ENCODE results near the gene CIDEB.
"Not testable (repeated sequence)": the region's sequence is repeated elsewhere in the genome, so short reads cannot be mapped to it uniquely, and the experiment has no call there.

Gene CIDEB, protein sequence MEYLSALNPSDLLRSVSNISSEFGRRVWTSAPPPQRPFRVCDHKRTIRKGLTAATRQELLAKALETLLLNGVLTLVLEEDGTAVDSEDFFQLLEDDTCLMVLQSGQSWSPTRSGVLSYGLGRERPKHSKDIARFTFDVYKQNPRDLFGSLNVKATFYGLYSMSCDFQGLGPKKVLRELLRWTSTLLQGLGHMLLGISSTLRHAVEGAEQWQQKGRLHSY

DNA sequence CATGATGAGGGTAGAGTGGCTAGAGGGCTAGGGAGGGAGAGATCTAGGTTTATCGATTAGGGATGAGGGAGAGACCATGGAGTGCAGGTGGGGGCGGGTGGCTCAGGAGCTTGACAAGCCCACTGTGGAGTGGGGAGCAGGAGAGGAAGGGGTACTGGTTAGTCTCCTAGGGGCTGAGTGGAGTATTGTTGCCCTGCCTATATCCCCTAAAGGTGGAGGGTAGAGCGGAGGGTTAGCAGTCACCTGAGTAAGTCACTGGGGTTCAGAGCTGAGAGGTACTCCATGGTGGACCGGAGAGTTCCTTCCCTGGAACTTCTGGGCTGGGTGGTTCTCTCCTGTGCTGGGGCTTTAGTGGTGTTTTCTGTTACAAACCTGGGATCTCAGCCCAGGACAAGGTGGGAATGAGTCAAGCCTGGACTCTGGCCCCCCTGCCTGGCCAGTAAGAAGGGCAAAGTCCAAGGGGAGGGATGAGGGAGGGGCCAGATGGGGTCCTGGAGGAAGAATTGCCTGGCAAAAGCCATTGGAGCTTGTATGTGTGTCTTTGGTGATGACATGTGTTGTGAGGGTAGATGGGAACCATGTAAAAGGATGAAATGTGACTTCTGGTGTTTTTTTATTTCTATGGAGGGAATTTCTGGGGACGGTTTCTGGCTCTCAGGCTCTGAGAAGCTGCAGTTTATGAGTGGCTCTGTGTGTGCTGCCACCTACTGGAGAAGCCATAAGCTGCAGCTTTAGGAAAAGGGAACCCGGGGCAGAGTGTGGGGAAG is at the start of gene CIDEB:
TSS of gene CIDEB (minus strand) at position 403 of the 767 bp plus-strand sequence. CDS start at position 284, 119 bp downstream.
- no peak for DNase-seq

GRCh38 chr14:24356208-24356607 is 48.4 kb upstream of the CIDEB start:
- no peak for DNase-seq

DNA sequence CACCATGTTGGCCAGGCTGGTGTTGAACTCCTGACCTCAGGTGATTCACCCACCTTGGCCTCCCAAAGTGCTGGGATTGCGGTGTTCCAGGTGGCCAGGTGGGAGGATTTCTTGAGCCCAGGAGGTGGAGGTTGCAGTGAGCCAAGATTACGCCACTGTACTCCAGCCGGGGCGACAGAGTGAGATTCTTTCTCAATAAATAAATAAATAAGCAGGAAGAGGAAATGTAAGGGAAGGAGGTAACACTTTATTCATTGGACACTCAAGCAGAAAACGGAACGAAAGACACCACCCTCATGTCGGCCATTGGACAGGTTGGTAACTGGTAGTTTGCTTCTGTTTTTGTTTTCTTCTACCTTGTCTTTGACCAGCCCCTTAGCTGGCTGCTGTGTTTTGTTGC is 47.2 kb upstream of the CIDEB start:
- DNase-seq, result no peak

DNA sequence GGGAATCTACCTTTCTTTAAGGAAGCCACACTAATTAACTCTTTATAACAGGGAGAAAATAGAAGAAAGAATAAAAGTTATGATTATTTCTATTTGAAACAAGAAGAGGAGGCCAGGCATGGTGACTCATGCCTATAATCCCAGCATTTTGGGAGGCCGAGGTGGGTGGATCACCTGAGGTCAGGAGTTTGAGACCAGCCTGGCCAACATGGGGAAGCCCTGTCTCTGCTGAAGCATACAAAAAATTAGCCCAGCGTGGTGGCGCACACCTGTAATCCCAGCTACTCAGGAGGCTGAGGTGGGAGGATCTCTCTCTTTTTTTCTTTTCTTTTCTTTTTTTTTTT is 46.7 kb upstream of the CIDEB start:
- not testable (repeated sequence) for DNase-seq

GRCh38 chr14:24353559-24354481 is 46.0 kb upstream of the CIDEB start:
- DNase-seq, result no peak

DNA sequence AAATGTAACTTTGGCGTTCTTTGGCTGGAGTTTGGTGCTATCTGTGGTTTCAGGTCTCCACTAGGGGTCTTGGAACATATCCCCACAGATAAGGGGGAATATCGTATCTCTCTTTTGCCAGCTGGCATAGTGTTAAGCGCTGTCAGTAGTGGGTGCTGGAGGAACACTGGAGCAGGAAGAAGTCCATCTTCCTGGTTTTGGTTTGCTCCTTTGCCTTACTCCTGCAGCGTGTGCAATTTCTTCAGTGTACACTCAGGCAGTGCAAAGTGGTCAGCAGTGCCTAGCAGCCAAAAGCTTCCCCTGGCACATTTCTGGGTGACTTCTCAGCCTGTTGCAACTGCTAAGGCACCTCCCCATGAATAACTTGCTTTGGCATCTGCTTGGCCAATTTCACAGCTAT is 43.7 kb upstream of the CIDEB start:
- no peak for DNase-seq

DNA sequence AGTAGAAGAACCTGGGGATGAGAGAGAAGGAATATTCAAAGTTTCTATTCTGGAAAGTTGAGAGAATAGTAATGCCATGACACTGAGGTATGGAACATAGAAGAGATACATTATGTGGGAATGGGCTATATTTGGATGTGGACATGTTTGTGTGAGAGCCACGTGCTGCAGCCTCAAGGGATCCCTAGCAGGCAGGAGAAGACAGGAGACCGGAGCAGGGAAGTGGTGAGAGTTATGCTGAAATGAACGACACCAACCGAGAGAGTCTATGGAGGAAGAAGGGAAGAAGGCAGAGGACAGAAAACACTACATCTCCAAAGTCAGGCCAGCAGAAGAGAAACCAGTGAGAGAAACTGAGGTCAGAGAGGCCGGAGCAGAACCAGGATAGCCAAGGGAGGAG is 42.0 kb upstream of the CIDEB start:
- no peak for DNase-seq

- DNase-seq, result no peak
These were observed 40.4 kb upstream of the CIDEB start for GRCh38 chr14:24348186-24348585.

GRCh38 chr14:24347134-24347533 is 39.4 kb upstream of the CIDEB start:
- DNase-seq, result no peak

- no peak for DNase-seq
These were observed 36.3 kb upstream of the CIDEB start for GRCh38 chr14:24343795-24344660.

GRCh38 chr14:24342889-24343288 is 35.1 kb upstream of the CIDEB start:
- DNase-seq, result no peak

GRCh38 chr14:24340606-24341005 is 32.8 kb upstream of the CIDEB start:
- DNase-seq, result no peak

GRCh38 chr14:24339284-24340151 is 31.7 kb upstream of the CIDEB start, which contains the start of gene RIPK3:
RIPK3 (minus strand) TSS chr14:24339991; CDS start chr14:24339826, 165 bp downstream.
- DNase-seq, result no peak

DNA sequence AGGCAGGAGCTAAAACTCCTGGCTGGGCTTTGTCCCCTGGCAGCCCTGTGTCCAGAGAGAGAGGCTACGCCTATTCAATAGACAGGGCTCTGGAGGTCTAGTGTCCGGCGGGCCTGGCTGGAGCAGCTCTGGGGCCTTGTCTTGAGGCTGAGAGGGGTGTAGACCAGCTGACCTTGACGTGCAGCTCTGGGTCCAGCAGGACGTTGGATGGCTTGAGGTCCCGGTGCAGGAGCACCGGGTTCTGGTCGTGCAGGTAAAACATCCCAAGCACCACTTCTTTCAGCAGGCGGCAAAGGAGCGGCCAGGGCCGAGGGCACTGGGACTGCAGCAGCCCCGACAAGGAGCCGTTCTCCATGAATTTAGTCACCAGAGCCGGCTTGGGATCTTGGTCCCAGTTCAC is 31.1 kb upstream of the CIDEB start:
- DNase-seq, result no peak

DNA sequence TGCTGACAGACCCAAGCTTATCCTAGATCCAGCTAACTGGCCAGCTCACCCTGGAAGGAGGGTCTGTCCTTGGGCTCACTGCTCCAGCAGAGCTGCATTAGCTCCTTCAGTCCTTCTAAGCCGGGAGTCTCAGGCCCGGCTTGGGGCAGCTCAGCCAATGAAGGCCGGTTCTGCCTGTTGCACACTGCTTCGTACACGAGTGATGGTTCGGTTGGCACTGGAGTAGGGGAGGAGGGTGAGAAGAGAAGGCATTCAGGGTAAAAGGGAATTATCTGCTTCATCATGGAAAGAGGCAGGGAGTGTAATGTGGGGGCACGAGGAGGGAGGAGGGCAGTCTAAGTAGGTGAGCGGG is 30.0 kb upstream of the CIDEB start:
- no peak for DNase-seq

- DNase-seq, result no peak
These were observed 29.5 kb upstream of the CIDEB start for GRCh38 chr14:24337144-24337823.

DNA sequence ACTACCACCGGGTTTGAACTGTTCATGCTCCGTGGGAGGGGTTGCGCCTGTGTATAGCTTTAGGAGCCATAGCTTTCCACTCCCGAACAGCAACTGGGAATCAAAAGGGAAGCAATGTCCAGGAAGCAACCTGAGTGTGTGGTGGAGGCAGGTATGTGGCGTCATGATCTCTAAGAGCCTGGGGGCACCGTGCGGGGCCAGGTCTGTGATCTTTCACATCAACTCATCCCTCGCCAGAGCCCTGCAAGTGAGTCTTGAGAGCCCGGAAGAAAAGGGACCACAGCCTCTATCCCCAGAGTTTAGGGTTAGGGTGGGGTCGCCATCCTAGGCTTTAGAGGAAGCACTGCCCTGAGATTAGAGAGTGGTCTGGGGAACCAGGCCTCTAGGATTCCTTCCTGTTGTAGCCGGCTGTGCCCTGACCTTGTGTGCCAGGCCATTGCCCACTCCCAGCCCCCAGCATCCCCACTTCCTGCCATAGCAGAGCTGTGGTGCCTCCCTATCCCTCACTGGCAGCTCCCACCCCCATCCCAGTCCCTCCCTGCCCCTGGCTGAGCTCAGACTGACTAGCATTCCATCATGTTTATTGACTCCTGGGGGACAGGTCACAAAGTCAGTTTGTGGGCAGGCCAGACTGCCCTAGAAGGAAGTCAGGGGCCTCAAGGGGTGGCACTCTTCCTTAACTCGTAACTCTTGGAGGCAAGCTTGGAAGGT is 27.8 kb upstream of the CIDEB start:
- DNase-seq, result no peak

- DNase-seq, result no peak
These were observed 26.9 kb upstream of the CIDEB start, which contains the start of gene ADCY4 for GRCh38 chr14:24334431-24335291. ADCY4 (minus strand) TSS chr14:24335071; CDS start chr14:24334652, 419 bp downstream.
